ENCODE measurements around the gene TBXAS1. TPM values are rescaled to one million over a fixed set of nuclear protein-coding genes. Genes with fewer than 3 reads are reported as not detected.

The TBXAS1 gene
- polyA plus RNA-seq, 2 of the 4 experiments (the other 2 are of a cell fraction): 8.8 to 11.6 TPM

DNA sequence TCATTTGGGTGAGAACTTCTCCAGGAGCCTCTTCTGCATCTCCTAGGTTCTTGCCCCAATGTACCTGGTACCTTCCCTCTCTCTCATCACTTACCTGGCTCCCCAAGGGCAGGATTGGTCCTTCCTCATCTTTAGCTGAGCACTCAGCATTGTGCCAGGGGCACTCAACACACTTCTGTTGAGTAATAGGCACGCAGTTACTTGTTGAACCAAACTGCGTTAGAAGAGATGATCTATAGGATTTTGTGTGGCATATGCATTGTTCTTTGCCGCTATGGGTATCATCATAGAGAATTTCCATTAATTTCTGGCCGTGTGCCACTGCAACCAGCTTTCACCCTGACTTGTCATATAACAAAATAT, 16.4 kb downstream of the TBXAS1 start:
- ChIA-PET POLR2A (no interaction called here), CTCF (no interaction called here)
- no peak for TF ChIP-seq RARB (CRISPR knock-in tag; IDR thresholded peaks at IDR 0.05)
- TF ChIP-seq EHF (CRISPR knock-in tag; IDR thresholded peaks at IDR 0.05): no peak
- no peak for TF ChIP-seq FOXS1 (CRISPR knock-in tag; IDR thresholded peaks at IDR 0.05)
- TF ChIP-seq HDAC2 (IDR thresholded peaks at IDR 0.05): no peak
- TF ChIP-seq ZFP36 (IDR thresholded peaks at IDR 0.05; ENCODE audit: borderline replicate concordance, partially characterized antibody): no peak
- no peak for TF ChIP-seq BHLHE40 (IDR thresholded peaks at IDR 0.05; ENCODE audit: low read depth, low read length)
- TF ChIP-seq POLR2A (IDR thresholded peaks at IDR 0.05; ENCODE audit: low read length): no peak

DNA sequence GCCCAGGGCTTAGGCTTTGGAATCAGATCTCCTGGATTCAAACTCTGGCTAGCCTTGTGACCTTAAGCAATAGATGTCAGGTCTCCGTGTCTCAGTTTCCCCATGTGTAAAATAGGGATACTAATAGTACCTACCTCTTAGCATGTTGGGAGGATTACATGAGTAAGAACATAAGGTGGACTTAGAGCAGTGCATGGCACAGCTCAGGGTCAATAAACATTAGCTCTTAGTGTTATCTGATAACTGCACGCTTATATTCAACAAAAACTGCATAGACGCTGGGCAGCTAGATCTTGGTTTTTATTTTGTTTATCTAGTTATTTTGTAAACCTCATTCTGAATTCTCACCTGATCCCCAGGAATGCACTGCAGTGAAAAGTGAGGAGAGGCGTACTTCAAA, 17.2 kb downstream of the TBXAS1 start:
- Histone ChIP-seq H3K4me1 (no peaks in the 10 kb centered on the region), H3K27ac (no peak overlapping the region), H3K4me3 (no peak overlapping the region), H3K4me2 (no peak overlapping the region), H3K9me3 (peaks cover 6% of the 10 kb centered on the region; the same call in 1 of the 3 replicates)
- ChIA-PET POLR2A (no interaction called here), CTCF (no interaction called here)
- WGBS (ENCODE audit: missing lambda C conversion rate): 87% methylated on average over 4 of the region's 4 CpGs
- FAIRE-seq (no peak), ATAC-seq (no peak), DNase-seq (ENCODE audit: low read depth in 1 of 2, low spot score in 1 of 2) (no peak)
- TF ChIP-seq KDM1A (IDR thresholded peaks at IDR 0.05; ENCODE audit: low read depth) (no peak), ZFP36 (IDR thresholded peaks at IDR 0.05; ENCODE audit: borderline replicate concordance, partially characterized antibody) (no peak), ESRRA (IDR thresholded peaks at IDR 0.05; ENCODE audit: borderline replicate concordance, low read length) (no peak), RFX5 (IDR thresholded peaks at IDR 0.05) (no peak), RNF2 (IDR thresholded peaks at IDR 0.05; ENCODE audit: borderline replicate concordance, low read depth) (no peak), CHD2 (IDR thresholded peaks at IDR 0.05; ENCODE audit: low read length, partially characterized antibody) (no peak), FOSL2 (IDR thresholded peaks at IDR 0.05) (no peak), FOSL2 (CRISPR knock-in tag; IDR thresholded peaks at IDR 0.05) (no peak)
- TF ChIP-seq, protein P1, sequence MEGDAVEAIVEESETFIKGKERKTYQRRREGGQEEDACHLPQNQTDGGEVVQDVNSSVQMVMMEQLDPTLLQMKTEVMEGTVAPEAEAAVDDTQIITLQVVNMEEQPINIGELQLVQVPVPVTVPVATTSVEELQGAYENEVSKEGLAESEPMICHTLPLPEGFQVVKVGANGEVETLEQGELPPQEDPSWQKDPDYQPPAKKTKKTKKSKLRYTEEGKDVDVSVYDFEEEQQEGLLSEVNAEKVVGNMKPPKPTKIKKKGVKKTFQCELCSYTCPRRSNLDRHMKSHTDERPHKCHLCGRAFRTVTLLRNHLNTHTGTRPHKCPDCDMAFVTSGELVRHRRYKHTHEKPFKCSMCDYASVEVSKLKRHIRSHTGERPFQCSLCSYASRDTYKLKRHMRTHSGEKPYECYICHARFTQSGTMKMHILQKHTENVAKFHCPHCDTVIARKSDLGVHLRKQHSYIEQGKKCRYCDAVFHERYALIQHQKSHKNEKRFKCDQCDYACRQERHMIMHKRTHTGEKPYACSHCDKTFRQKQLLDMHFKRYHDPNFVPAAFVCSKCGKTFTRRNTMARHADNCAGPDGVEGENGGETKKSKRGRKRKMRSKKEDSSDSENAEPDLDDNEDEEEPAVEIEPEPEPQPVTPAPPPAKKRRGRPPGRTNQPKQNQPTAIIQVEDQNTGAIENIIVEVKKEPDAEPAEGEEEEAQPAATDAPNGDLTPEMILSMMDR (IDR thresholded peaks at IDR 0.05): no peak

More for the DNA sequence above, 16.4 kb downstream of the TBXAS1 start:
- WGBS (ENCODE audit: missing lambda C conversion rate): 68% methylated on average over 4 of the region's 4 CpGs
- H3K4me1 ChIP-seq: no peaks in the 10 kb centered on the region
- no peak for DNase-seq (ENCODE audit: low read depth in 1 of 2, low spot score in 1 of 2)
- H3K27ac ChIP-seq: no peak overlapping the region
- no peak for FAIRE-seq
- no peak overlapping the region for H3K4me3 ChIP-seq
- no peak for ATAC-seq
- H3K4me2 ChIP-seq: no peak overlapping the region
- peaks cover 6% of the 10 kb centered on the region; the same call in 1 of the 3 replicates for H3K9me3 ChIP-seq

DNA sequence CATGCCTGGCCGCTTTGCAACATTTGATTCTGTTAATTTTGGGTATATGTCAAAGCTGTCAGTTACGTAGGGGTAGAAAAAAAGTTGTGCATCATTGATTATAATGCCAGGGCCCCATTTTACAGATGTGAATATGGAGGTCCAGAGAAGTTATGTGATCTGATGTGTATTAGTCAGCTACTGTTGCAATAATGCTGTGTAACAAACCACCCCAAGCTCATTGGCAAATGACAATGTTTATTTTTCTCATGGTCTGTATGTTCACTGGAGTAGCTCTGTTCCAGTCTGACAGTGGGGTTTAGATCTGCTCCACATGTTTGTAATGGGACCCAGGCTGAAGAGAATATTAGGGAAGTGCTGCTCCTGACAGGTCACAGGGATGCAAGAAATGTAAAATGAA, 19.2 kb downstream of the TBXAS1 start:
- TF ChIP-seq CHD4 (IDR thresholded peaks at IDR 0.05; ENCODE audit: borderline replicate concordance) (no peak), HEYL (CRISPR knock-in tag; IDR thresholded peaks at IDR 0.05) (no peak)
- FAIRE-seq (no peak), ATAC-seq (no peak), DNase-seq (ENCODE audit: low read depth in 1 of 2, low spot score in 1 of 2) (no peak)
- peaks cover 6% of the 10 kb centered on the region; the same call in 1 of the 3 replicates for H3K9me3 ChIP-seq
- no peak overlapping the region for H3K4me2 ChIP-seq
- 88% methylated on average over 2 of the region's 2 CpGs for WGBS (ENCODE audit: missing lambda C conversion rate)
- H3K4me1 ChIP-seq: no peaks in the 10 kb centered on the region
- CTCF ChIA-PET: interaction anchor here (0.9 kb wide), 1 partner anchor 26 kb away, joined by 3 read pairs; no protein-coding TSS in a partner anchor
- no peak overlapping the region for H3K4me3 ChIP-seq
- POLR2A ChIA-PET: no interaction called here
- H3K27ac ChIP-seq: no peak overlapping the region

DNA sequence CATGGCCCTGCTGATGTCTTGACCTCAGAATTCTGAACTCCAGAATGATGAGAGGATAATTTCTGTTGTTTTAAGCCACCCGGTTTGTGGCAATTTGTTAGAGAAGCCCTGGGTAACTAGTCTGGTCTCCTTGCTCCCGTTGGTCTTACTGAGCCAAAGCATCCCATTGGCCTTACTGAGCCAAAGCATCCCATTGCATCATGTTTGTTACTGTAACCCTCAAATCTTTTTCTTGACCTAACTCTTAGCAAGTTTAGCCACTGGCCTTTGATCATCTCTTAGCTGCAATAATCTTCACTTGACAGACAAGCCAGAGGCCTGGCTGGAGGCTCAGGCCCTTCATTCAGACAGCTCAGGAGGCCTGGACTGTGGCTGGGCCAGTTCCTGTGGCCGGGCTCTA, 21.8 kb downstream of the TBXAS1 start:
- Histone ChIP-seq H3K4me1 (peaks cover 7% of the 10 kb centered on the region; the same call in 2 of the 3 replicates), H3K9me3 (peaks cover 6% of the 10 kb centered on the region; the same call in 1 of the 3 replicates), H3K27ac (no peak overlapping the region; a peak in 1 of 6 replicates), H3K4me2 (no peak overlapping the region), H3K4me3 (no peak overlapping the region)
- 70% methylated on average over 3 of the region's 3 CpGs for WGBS (ENCODE audit: missing lambda C conversion rate)
- DNase-seq (ENCODE audit: low read depth in 1 of 2, low spot score in 1 of 2) (no peak), FAIRE-seq (no peak), ATAC-seq (no peak)
- TF ChIP-seq POLR2A (IDR thresholded peaks at IDR 0.05; ENCODE audit: low read length) (no peak), KDM5A (IDR thresholded peaks at IDR 0.05) (no peak), MYC (IDR thresholded peaks at IDR 0.05; ENCODE audit: borderline replicate concordance, low read length) (no peak)
- TF ChIP-seq, protein P2, sequence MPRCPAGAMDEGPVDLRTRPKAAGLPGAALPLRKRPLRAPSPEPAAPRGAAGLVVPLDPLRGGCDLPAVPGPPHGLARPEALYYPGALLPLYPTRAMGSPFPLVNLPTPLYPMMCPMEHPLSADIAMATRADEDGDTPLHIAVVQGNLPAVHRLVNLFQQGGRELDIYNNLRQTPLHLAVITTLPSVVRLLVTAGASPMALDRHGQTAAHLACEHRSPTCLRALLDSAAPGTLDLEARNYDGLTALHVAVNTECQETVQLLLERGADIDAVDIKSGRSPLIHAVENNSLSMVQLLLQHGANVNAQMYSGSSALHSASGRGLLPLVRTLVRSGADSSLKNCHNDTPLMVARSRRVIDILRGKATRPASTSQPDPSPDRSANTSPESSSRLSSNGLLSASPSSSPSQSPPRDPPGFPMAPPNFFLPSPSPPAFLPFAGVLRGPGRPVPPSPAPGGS (IDR thresholded peaks at IDR 0.05): no peak
- ChIA-PET POLR2A (no interaction called here), CTCF (interaction anchor here (1.2 kb wide), 1 partner anchor 97 kb away, joined by 3 read pairs; no protein-coding TSS in a partner anchor)
